GM18951 (cell line): ENCODE results near the gene EBF4.

Experiments
- POLR2A ChIP-seq: IDR thresholded peaks from 4 replicates; pipeline ENCODE4 v1.6.1; 2011; ENCODE audit warnings: mild to moderate bottlenecking; ENCODE audit not compliant: insufficient read length, insufficient read depth; ENCODE audit errors: extremely low read depth
- in situ Hi-C: fragments of 300-500 bp; cut with MboI; formaldehyde crosslinking; loops from one replicate; pipeline ENCODE4 v1.12.0; 2022; ENCODE audit warnings: low sequenced_read_pairs, mixed read lengths, inconsistent platforms; ENCODE audit not compliant: unreplicated experiment

The EBF4 gene

GRCh38 chr20:2746636-2747265 lies 54.2 kb downstream of the EBF4 start:
- TF ChIP-seq POLR2A, result no peak
- in situ Hi-C loops, result no loop called here

DNA sequence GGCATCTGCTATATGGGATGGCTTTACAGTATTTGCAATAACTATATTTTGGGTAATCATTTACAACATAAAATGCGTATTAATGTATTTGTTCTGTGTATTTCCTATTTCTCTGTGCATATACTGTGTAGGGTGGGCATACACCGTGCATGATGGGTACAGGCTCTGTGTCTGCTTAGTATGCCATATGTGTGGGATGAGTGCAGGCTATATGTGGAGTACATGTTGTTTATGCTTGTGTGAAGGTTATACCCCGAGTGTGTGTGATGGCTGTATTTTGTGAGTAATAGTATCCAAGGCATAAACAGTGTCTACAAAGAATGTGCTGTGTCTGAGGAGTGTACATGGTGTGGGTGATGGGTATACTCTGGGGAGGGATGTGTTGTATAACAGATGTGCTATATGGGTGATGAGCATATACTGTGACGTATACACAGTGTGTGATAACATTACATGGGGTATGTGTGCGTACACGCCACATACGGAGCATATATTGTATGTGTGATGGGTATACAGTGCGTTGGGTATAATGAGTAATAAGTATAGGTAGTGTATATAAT lies 55.2 kb downstream of the EBF4 start:
- in situ Hi-C loops, result no loop called here
- TF ChIP-seq POLR2A, result no peak

DNA sequence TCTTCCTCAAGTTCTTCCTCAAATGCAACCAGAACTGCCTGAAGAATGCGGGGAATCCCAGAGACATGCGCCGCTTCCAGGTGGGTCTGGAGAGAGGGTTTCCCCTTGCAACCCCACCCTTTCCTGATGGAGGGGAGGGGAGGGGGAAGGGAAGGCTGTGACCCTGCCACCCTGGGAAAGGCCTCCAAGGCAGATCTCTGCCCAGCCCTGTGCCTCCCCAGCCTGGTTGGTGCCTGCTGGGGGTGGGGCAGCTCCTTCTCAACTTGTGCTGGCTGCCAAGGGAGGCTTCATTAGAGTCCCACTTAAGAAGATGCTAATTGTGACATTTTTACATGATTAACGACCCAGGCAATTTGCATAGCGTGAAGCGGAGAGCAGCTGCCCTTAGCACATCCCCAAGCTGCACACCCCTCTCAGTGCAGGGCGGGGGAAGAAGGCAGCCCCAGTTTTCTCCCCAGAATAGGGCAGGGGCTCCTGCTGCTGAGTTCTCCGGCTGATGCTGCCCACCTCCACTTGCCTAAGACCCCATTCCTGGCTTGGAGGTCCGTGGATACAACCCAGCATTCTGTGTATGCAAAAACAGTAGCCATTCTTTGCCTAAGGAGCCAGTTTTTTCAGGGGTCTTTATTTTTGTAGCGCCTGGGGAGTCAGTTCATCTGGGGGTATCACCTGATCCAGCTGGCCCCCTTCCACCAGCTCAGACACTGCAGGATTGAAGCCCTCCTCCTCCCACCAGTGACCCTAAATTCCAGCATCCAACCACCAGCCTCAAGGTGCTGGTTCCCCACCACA lies 56.2 kb downstream of the EBF4 start:
- in situ Hi-C loops, result no loop called here

GRCh38 chr20:2749343-2749950 lies 56.9 kb downstream of the EBF4 start:
- in situ Hi-C loops, result no loop called here
- no peak for TF ChIP-seq POLR2A

More for the DNA sequence above, 56.2 kb downstream of the EBF4 start:
- TF ChIP-seq POLR2A, result no peak

- in situ Hi-C loops, result no loop called here
- TF ChIP-seq POLR2A, result no peak
Measured at GRCh38 chr20:2749951-2750490, 57.4 kb downstream of the EBF4 start.

DNA sequence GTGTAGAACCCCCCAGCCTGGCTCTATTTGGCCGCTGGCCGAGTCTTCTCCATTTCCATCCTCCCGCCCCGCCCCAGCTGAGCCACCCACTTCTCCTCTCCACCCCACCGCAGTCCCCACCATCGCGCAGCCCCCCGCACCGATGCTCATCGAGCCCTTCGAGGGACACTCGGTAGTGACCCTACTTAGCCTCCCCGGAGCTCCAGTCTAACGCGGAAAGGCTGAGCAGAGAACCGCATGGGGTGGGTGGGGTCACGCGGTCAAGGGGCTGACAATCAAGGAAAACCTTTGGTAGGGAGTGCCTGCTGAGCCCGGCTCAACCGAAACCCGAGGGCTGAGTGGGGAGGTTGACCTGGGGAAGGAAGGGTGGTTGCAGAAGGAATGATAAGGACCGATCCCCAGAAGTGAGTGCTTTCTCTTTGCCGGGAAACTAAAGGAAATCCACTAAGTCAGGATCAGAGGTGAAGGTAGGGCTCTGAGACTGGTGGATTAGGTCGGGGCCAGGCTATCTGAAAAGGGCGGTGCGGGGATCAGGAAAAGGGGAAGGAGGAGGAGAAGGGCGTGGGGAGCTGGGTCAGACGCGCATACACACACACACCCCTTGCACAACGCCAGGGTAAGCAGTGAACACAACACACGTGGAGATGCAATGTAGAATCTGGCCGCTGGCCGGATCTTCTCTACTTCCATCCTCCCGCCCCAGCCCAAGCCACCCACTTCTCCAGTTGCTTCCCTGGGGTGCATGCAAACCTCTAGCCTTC lies 58.1 kb downstream of the EBF4 start:
- no peak for TF ChIP-seq POLR2A
- in situ Hi-C loops, result no loop called here

GRCh38 chr20:2751347-2751877 lies 58.8 kb downstream of the EBF4 start:
- TF ChIP-seq POLR2A, result no peak

DNA sequence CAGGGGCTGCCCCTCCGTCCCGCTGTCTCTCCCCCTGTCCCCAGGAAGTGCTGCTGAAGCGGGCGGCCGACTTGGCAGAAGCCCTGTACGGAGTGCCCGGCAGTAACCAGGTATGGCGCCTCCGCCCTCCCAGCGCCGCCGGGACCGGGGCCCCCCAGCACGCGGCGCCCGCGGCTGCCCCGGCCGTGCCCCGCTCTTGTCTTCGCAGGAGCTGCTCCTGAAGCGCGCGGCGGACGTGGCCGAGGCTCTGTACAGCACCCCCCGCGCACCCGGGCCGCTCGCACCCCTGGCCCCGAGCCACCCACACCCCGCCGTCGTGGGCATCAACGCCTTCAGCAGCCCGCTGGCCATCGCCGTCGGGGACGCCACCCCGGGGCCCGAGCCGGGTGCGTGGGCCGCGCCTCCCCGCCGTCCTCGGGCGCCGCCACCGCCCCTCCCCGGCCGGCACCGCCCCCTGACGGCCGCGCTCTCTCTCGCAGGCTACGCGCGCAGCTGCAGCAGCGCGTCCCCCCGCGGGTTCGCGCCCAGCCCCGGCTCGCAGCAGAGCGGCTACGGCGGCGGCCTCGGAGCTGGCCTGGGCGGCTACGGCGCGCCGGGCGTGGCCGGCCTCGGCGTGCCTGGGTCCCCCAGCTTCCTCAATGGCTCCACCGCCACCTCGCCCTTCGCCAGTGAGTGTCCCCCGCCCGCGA lies 59.4 kb downstream of the EBF4 start:
- TF ChIP-seq POLR2A, result no peak
- in situ Hi-C loops, result no loop called here

More at GRCh38 chr20:2751347-2751877, 58.8 kb downstream of the EBF4 start:
- in situ Hi-C loops, result no loop called here

DNA sequence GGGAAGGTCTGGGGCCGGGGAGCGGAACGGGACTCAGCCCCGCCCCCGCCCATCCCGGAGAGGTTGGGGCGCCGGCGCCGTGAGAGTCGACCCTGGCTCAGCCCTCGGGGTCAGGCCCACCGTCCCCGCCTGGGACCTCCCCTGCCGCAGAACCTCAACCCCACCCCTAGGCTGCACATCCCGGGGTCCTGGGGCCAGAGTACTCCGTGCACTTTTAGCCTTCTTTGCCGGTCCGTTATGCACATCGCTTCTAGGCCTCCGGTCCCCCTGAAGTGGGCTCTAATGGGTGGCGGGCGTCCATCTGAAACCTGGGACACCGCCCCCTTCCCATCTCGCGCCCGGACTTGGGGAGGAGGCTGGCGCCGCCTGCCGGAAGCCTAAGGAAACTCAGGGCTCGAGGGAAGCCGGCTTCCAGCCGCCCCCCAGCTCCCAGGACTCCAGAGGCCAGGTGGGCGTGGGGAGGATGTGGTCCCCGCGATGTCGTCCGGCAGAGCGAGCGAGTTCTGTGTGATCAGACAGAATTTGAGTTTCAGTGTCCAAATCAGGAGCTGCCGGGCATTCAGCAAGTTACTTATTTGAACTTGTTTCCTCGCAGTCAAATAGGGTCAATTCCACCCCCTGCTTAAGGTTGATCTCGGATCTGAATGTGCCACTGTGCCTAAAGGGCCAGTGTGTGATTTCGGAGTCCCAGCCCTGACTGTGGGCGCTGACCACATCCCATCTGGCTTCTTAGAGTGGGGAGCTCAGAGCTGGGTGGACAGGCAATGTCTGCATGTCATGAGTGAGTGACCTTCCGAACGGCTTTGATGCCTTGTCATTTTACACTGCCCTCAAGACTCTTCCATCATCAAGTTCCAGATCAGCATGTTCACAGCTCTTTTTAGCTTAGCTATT lies 60.2 kb downstream of the EBF4 start:
- TF ChIP-seq POLR2A, result no peak
- in situ Hi-C loops, result no loop called here

- in situ Hi-C loops, result no loop called here
- no peak for TF ChIP-seq POLR2A
Measured at GRCh38 chr20:2753461-2754040, 61.0 kb downstream of the EBF4 start.

DNA sequence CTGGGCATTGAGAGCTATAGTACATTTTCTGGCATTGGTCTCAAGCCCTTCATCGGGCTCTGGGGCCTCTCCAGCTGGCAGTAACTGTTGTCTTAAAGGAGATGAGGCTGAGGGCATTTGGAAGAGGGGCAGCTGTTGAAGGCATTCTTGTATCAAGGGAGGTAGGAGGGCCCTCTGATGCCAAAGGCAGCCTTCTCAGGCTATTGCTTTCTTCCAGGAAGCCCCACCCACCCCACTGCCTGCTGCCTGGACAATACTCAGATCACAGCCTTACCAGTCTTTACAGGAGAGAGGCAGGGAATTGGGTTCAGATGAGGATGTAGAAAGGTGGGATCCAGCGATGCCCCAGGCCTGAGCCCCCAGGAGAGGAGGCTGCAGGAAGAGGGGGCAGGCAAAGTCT lies 61.8 kb downstream of the EBF4 start:
- TF ChIP-seq POLR2A, result no peak
- in situ Hi-C loops, result no loop called here

- no peak for TF ChIP-seq POLR2A
- in situ Hi-C loops, result no loop called here
Measured at GRCh38 chr20:2755451-2756055, 63.0 kb downstream of the EBF4 start.
